Stimulated activated CD4-positive, alpha-beta T cell treated with anti-CD3 and anti-CD28 coated beads, TNF-alpha, amount 100 ng/mL, for 1 hour (primary cell): ENCODE data around the gene LCT.
A peak's percentile ranks its signal among the peaks of the same experiment; 100 is the strongest.

Experiments
- DNase-seq, 3 donors: peaks; one replicate each; pipeline ENCODE4 v3.0.0-alpha.2; 2020; ENCODE audit warnings: low read depth in 3 of 3, low spot score in 1 of 3

Gene LCT

GRCh38 chr2:135743860-135744259 is 93.1 kb downstream of the LCT start:
- DNase-seq = no peak

GRCh38 chr2:135742325-135742757 is 94.6 kb downstream of the LCT start:
- peak in 1 of 3 donors; percentile 2 for DNase-seq

- peak; percentile 85 to 87 (median 86) for DNase-seq
Observed at GRCh38 chr2:135741395-135742324, 95.3 kb downstream of the LCT start, which contains the start of gene UBXN4. Gene UBXN4, plus strand, starts transcription at chr2:135741855. Its CDS starts 75 bp downstream, at chr2:135741930.

GRCh38 chr2:135741043-135741394 is 96.0 kb downstream of the LCT start:
- no peak for DNase-seq

GRCh38 chr2:135740206-135740605 is 96.8 kb downstream of the LCT start:
- DNase-seq = no peak
